Kidney epithelial cell (primary cell): ENCODE data around the gene CXCL12. TPM values are rescaled to one million over a fixed set of nuclear protein-coding genes. Genes with fewer than 3 reads are reported as not detected.

Experiments used
- DNase-seq: peaks from one replicate; pipeline ENCODE4 v3.0.0-alpha.2; 2010; ENCODE audit warnings: low read depth
- H3K27me3 ChIP-seq: 2 replicates; pipeline ENCODE4 v1.6.0; 2011; ENCODE audit warnings: low read length; ENCODE audit not compliant: control insufficient read depth, insufficient read depth
- H3K36me3 ChIP-seq: 2 replicates; pipeline ENCODE4 v1.5.1; 2011; ENCODE audit warnings: low read length; ENCODE audit not compliant: control insufficient read depth, insufficient read depth
- H3K4me3 ChIP-seq: 2 replicates; pipeline ENCODE4 v1.5.1; 2011; ENCODE audit warnings: low read depth, mild to moderate bottlenecking, control low read depth, low read length
- total RNA-seq: library from RNA; depleted of rRNA; stranded (reverse); fragments of >200 nt; gene quantifications from 2 replicates; pipeline ENCODE4 v1.2.3, GENCODE V29; 2015
- TF ChIP-seq, protein P1 (sequence below): IDR thresholded peaks from 2 replicates; pipeline ENCODE4 v1.5.1; 2011; ENCODE audit warnings: mild to moderate bottlenecking, moderate library complexity, low read length, control low read depth, inconsistent platforms; ENCODE audit not compliant: insufficient read depth, poor library complexity, severe bottlenecking

The CXCL12 gene
- total RNA-seq, 1 donor from 2014 or later, result 13.5 TPM

- no peak for DNase-seq
- Histone ChIP-seq H3K36me3 (no peaks in the 10 kb centered on the region), H3K27me3 (peaks cover 6% of the 10 kb centered on the region), H3K4me3 (no peak overlapping the region)
- TF ChIP-seq, protein P1, sequence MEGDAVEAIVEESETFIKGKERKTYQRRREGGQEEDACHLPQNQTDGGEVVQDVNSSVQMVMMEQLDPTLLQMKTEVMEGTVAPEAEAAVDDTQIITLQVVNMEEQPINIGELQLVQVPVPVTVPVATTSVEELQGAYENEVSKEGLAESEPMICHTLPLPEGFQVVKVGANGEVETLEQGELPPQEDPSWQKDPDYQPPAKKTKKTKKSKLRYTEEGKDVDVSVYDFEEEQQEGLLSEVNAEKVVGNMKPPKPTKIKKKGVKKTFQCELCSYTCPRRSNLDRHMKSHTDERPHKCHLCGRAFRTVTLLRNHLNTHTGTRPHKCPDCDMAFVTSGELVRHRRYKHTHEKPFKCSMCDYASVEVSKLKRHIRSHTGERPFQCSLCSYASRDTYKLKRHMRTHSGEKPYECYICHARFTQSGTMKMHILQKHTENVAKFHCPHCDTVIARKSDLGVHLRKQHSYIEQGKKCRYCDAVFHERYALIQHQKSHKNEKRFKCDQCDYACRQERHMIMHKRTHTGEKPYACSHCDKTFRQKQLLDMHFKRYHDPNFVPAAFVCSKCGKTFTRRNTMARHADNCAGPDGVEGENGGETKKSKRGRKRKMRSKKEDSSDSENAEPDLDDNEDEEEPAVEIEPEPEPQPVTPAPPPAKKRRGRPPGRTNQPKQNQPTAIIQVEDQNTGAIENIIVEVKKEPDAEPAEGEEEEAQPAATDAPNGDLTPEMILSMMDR, result no peak
Observed at GRCh38 chr10:44374155-44374554, 10.7 kb downstream of the CXCL12 start.

GRCh38 chr10:44373341-44373995, 11.4 kb downstream of the CXCL12 start:
- Histone ChIP-seq H3K4me3 (no peak overlapping the region), H3K27me3 (peaks cover 6% of the 10 kb centered on the region), H3K36me3 (no peaks in the 10 kb centered on the region)
- DNase-seq, result no peak
- TF ChIP-seq, protein P1, result no peak

- no peak for DNase-seq
- peaks cover 3% of the 10 kb centered on the region for H3K27me3 ChIP-seq
- no peaks in the 10 kb centered on the region for H3K36me3 ChIP-seq
- TF ChIP-seq, protein P1, result no peak
- no peak overlapping the region for H3K4me3 ChIP-seq
Observed at GRCh38 chr10:44372181-44372580, 12.7 kb downstream of the CXCL12 start.

GRCh38 chr10:44370731-44371248, 14.1 kb downstream of the CXCL12 start:
- no peak for DNase-seq
- Histone ChIP-seq H3K27me3 (peaks cover 3% of the 10 kb centered on the region), H3K36me3 (no peaks in the 10 kb centered on the region), H3K4me3 (no peak overlapping the region)
- TF ChIP-seq, protein P1, result no peak

GRCh38 chr10:44369854-44370253, 15.0 kb downstream of the CXCL12 start:
- TF ChIP-seq, protein P1, result no peak
- no peaks in the 10 kb centered on the region for H3K36me3 ChIP-seq
- peaks cover 3% of the 10 kb centered on the region for H3K27me3 ChIP-seq
- DNase-seq, result no peak
- H3K4me3 ChIP-seq, result no peak overlapping the region

- H3K36me3 ChIP-seq, result no peaks in the 10 kb centered on the region
- H3K4me3 ChIP-seq, result no peak overlapping the region
- DNase-seq, result no peak
- TF ChIP-seq, protein P1, result no peak
- H3K27me3 ChIP-seq, result peaks cover 3% of the 10 kb centered on the region
Observed at GRCh38 chr10:44369296-44369695, 15.6 kb downstream of the CXCL12 start.
